MM.1S (cell line): Measurements from ENCODE around the gene RAPGEF4.

Source experiments
- DNase-seq: peaks from one replicate; pipeline ENCODE4 v3.0.0-alpha.2; 2015
- H2AFZ ChIP-seq: fragments of 300-600 bp; sonication (generic); 2 replicates; pipeline ENCODE4 v1.6.0; 2016; ENCODE audit warnings: antibody characterized with exemption, low read length
- H3F3A ChIP-seq: fragments of 300-600 bp; sonication (generic); 2 replicates; pipeline ENCODE4 v1.6.1; 2016; ENCODE audit warnings: mild to moderate bottlenecking, antibody characterized with exemption, low read length, moderate library complexity, mixed read lengths; ENCODE audit not compliant: insufficient read depth
- H3K27ac ChIP-seq: fragments of 300-600 bp; sonication (generic); 2 replicates; pipeline ENCODE4 v1.5.1; 2016; ENCODE audit warnings: mild to moderate bottlenecking, low read length
- H3K27me3 ChIP-seq: fragments of 300-600 bp; sonication (generic); replicated peaks from 2 replicates; pipeline ENCODE4 v1.6.0; 2016; ENCODE audit warnings: low read length; ENCODE audit not compliant: insufficient read depth
- H3K36me3 ChIP-seq: fragments of 300-600 bp; sonication (generic); replicated peaks from 2 replicates; pipeline ENCODE4 v1.6.1; 2016; ENCODE audit warnings: mild to moderate bottlenecking, low read length, mixed read lengths; ENCODE audit not compliant: insufficient read depth
- H3K4me1 ChIP-seq: fragments of 300-600 bp; sonication (generic); 2 replicates; pipeline ENCODE4 v1.6.1; 2016; ENCODE audit warnings: low read length, mixed read lengths
- H3K4me2 ChIP-seq: fragments of 300-600 bp; sonication (generic); 2 replicates; pipeline ENCODE4 v1.6.0; 2016; ENCODE audit warnings: low read depth, low read length
- H3K4me3 ChIP-seq: fragments of 300-600 bp; sonication (generic); 2 replicates; pipeline ENCODE4 v1.5.1; 2016; ENCODE audit warnings: low read length, mixed read lengths
- H3K79me2 ChIP-seq: fragments of 300-600 bp; sonication (generic); 2 replicates; pipeline ENCODE4 v1.6.1; 2016; ENCODE audit warnings: mixed run types, low read length, mixed read lengths
- H3K9ac ChIP-seq: fragments of 300-600 bp; sonication (generic); 2 replicates; pipeline ENCODE4 v1.6.1; 2016; ENCODE audit warnings: low read length, mixed read lengths
- H3K9me2 ChIP-seq: fragments of 300-600 bp; sonication (generic); replicated peaks from 2 replicates; pipeline ENCODE4 v1.6.1; 2016; ENCODE audit warnings: mild to moderate bottlenecking, low read length, mixed read lengths; ENCODE audit not compliant: insufficient read depth
- H3K9me3 ChIP-seq: fragments of 300-600 bp; sonication (generic); replicated peaks from 2 replicates; pipeline ENCODE4 v1.6.1; 2016; ENCODE audit warnings: mild to moderate bottlenecking, low read length, mixed read lengths; ENCODE audit not compliant: insufficient read depth
- H4K20me1 ChIP-seq: fragments of 300-600 bp; sonication (generic); 2 replicates; pipeline ENCODE4 v1.6.1; 2016; ENCODE audit warnings: mild to moderate bottlenecking, low read length, moderate library complexity, mixed read lengths; ENCODE audit not compliant: insufficient read depth
- CTCF ChIP-seq: fragments of 300-600 bp; sonication (generic); IDR thresholded peaks from 2 replicates; pipeline ENCODE4 v1.5.1; 2016; ENCODE audit warnings: antibody characterized with exemption, low read length, mixed read lengths
- EZH2 ChIP-seq: fragments of 300-600 bp; sonication (generic); optimal IDR thresholded peaks from 2 replicates; pipeline ENCODE3; 2017; ENCODE audit warnings: low read depth, mild to moderate bottlenecking, antibody characterized with exemption, low read length, mixed read lengths
- EZH2phosphoT487 ChIP-seq: fragments of 300-600 bp; sonication (generic); IDR thresholded peaks from 2 replicates; pipeline ENCODE4 v1.6.1; 2018; ENCODE audit warnings: antibody characterized with exemption, low read length

The RAPGEF4 gene

GRCh38 chr2:172944794-172945509 is 209.3 kb downstream of the RAPGEF4 start:
- H3K4me3 ChIP-seq = no peak overlapping the region
- H3F3A ChIP-seq = no peaks in the 10 kb centered on the region
- H3K4me2 ChIP-seq = no peak overlapping the region
- no peaks in the 10 kb centered on the region for H3K79me2 ChIP-seq
- H3K9ac ChIP-seq = no peak overlapping the region
- no peaks in the 10 kb centered on the region for H3K9me2 ChIP-seq
- H2AFZ ChIP-seq = no peak overlapping the region
- TF ChIP-seq EZH2 = no peak
- TF ChIP-seq CTCF = no peak
- no peak for TF ChIP-seq EZH2phosphoT487
- no peak overlapping the region for H3K27ac ChIP-seq
- H4K20me1 ChIP-seq = no peaks in the 10 kb centered on the region
- no peaks in the 10 kb centered on the region for H3K36me3 ChIP-seq
- no peak for DNase-seq
- H3K27me3 ChIP-seq = no peaks in the 10 kb centered on the region
- H3K4me1 ChIP-seq = no peaks in the 10 kb centered on the region
- no peaks in the 10 kb centered on the region for H3K9me3 ChIP-seq

DNA sequence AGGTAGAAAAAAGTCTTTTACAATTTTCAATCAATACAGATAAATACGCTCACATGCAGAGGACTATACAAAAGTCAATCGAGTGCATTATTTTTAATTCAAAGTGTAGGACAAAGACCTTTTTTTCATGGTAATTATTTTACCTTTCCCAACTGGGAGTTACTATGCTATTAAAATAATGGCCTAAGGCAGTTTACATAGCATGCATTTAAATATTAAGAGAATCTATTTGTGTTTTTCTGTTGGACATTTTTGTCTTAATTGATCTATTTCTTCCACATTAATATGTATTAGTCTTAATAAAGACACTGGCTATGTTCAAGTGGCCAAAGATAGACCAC is 209.8 kb downstream of the RAPGEF4 start:
- no peaks in the 10 kb centered on the region for H3K9me3 ChIP-seq
- no peak overlapping the region for H3K4me2 ChIP-seq
- H3F3A ChIP-seq = no peaks in the 10 kb centered on the region
- no peak overlapping the region for H3K4me3 ChIP-seq
- H3K27me3 ChIP-seq = no peaks in the 10 kb centered on the region
- H3K36me3 ChIP-seq = no peaks in the 10 kb centered on the region
- H2AFZ ChIP-seq = no peak overlapping the region
- no peaks in the 10 kb centered on the region for H3K79me2 ChIP-seq
- no peak for TF ChIP-seq EZH2phosphoT487
- no peak for TF ChIP-seq EZH2
- TF ChIP-seq CTCF = no peak
- H4K20me1 ChIP-seq = no peaks in the 10 kb centered on the region
- no peaks in the 10 kb centered on the region for H3K4me1 ChIP-seq
- H3K9ac ChIP-seq = no peak overlapping the region
- H3K9me2 ChIP-seq = no peaks in the 10 kb centered on the region
- no peak overlapping the region for H3K27ac ChIP-seq
- DNase-seq = no peak

DNA sequence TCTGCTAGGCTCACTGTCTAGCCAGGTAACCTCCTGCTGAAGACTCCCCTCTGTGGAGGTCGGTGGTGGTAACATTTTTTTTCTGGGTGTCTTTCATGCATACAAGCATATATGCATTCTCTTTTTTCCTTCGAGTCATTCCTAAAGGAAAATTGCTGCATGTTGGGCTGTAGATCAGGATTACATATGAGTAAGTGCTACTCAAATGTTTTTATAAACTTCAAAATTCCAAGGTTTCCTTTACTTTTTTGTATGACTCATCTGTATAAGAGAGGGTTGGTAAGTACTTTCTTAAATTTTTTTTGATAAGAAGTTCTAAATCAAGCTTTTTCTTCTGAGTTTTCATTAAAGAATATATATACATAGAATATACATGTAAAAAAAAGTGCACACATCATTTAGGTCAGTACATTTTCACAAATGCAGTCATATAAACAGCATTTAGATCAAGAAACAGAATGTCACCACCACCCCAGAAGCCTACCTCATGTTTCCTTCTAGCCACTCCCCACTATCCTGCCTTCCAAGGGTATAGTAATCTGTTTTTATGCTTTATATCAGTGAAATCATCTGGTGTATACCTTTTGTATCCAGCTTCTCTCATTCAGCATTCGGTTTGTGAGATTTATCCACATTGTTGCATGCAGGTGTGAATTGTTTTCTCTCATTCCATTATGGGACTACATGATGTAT is 212.0 kb downstream of the RAPGEF4 start:
- DNase-seq = no peak
- TF ChIP-seq CTCF = no peak
- TF ChIP-seq EZH2phosphoT487 = no peak
- TF ChIP-seq EZH2 = no peak
- H3F3A ChIP-seq = no peaks in the 10 kb centered on the region
- H3K9ac ChIP-seq = no peak overlapping the region
- H2AFZ ChIP-seq = no peak overlapping the region
- no peak overlapping the region for H3K4me3 ChIP-seq
- H3K9me2 ChIP-seq = no peaks in the 10 kb centered on the region
- no peak overlapping the region for H3K4me2 ChIP-seq
- H4K20me1 ChIP-seq = no peaks in the 10 kb centered on the region
- H3K27ac ChIP-seq = no peak overlapping the region
- no peaks in the 10 kb centered on the region for H3K36me3 ChIP-seq
- H3K79me2 ChIP-seq = no peaks in the 10 kb centered on the region
- no peaks in the 10 kb centered on the region for H3K4me1 ChIP-seq
- no peaks in the 10 kb centered on the region for H3K9me3 ChIP-seq
- H3K27me3 ChIP-seq = no peaks in the 10 kb centered on the region
